Tibial artery (tissue), 4 donors: ENCODE measurements around the gene KCNJ5.

Experiments
- DNase-seq, 2 donors: peaks; one replicate each; pipeline ENCODE4 v3.0.0-alpha.2; 2019
- H3K27ac ChIP-seq, 2 donors: fragments of 200-600 bp; sonication (generic) in 1 of 2; 1 replicate in 1 of 2; 2 replicates in 1 of 2; pipeline ENCODE4 v1.5.1; 2018 to 2019; ENCODE audit warnings: mild to moderate bottlenecking in 1 of 2
- H3K27me3 ChIP-seq, 2 donors: fragments of 200-600 bp; sonication (generic) in 1 of 2; one replicate each; pipeline versions ENCODE4 v1.5.1 to v1.6.0; 2016 to 2019
- H3K36me3 ChIP-seq, 3 donors: fragments of 200-600 bp; sonication (generic) in 2 of 3; one replicate each; pipeline ENCODE4 v1.5.1; 2016 to 2019; ENCODE audit warnings: mild to moderate bottlenecking in 2 of 3
- H3K4me1 ChIP-seq, 4 donors: fragments of 200-600 bp; sonication (generic) in 2 of 4; 1 replicate in 3 of 4; 2 replicates in 1 of 4; pipeline ENCODE4 v1.5.1; 2016 to 2019
- H3K4me3 ChIP-seq, 2 donors: fragments of 200-600 bp; sonication (generic) in 1 of 2; 1 replicate in 1 of 2; 2 replicates in 1 of 2; pipeline ENCODE4 v1.5.1; 2018 to 2019; ENCODE audit warnings: mild to moderate bottlenecking in 2 of 2
- H3K9me3 ChIP-seq, 3 donors: fragments of 200-600 bp; sonication (generic) in 1 of 3; one replicate each; pipeline ENCODE4 v1.5.1; 2016 to 2019
- intact Hi-C: fragments of 100-400 bp; cut with DNase I; formaldehyde crosslinking; loops from one replicate; pipeline ENCODE4 v1.15.0; 2023; ENCODE audit warnings: low total_unique reads
- TF ChIP-seq, protein P1 (sequence below), 2 experiments: fragments of 200-600 bp in 1 of 2; fragments of 450-650 bp in 1 of 2; IDR thresholded peaks; one replicate each; pipeline ENCODE4 v1.5.1; 2017 to 2019; ENCODE audit warnings: antibody characterized with exemption in 2 of 2, mild to moderate bottlenecking in 1 of 2, moderate library complexity in 1 of 2

The KCNJ5 gene

DNA sequence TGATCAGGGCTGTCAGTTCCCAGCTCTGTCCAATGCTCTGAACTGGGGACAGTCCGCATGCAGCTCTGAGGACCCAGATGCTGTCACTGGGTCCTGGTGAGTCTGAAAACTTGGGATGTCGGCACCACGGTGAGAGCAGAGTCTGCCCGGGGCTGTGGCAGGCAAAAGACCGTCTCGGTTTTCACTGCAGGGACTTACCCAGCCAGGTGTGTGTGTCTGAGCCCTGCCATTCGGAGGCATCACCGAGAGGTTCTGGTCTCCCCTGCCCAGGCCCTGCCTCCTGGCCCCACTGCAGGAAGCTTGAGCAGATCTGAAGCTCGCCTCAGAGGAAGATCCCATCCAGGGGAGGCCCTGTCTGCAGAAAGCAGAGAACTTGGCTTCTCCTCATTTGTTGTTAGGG, 46.3 kb downstream of the KCNJ5 start:
- H3K4me3 ChIP-seq = no peak overlapping the region
- H3K4me1 ChIP-seq = peaks cover 0 to 3% (median 0%) of the 10 kb centered on the region in 4 donors
- intact Hi-C loops = no loop called here
- no peak for DNase-seq
- H3K27ac ChIP-seq = no peak overlapping the region
- H3K36me3 ChIP-seq = no peaks in the 10 kb centered on the region
- TF ChIP-seq, protein P1, sequence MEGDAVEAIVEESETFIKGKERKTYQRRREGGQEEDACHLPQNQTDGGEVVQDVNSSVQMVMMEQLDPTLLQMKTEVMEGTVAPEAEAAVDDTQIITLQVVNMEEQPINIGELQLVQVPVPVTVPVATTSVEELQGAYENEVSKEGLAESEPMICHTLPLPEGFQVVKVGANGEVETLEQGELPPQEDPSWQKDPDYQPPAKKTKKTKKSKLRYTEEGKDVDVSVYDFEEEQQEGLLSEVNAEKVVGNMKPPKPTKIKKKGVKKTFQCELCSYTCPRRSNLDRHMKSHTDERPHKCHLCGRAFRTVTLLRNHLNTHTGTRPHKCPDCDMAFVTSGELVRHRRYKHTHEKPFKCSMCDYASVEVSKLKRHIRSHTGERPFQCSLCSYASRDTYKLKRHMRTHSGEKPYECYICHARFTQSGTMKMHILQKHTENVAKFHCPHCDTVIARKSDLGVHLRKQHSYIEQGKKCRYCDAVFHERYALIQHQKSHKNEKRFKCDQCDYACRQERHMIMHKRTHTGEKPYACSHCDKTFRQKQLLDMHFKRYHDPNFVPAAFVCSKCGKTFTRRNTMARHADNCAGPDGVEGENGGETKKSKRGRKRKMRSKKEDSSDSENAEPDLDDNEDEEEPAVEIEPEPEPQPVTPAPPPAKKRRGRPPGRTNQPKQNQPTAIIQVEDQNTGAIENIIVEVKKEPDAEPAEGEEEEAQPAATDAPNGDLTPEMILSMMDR (IDR thresholded peaks at IDR 0.05) = no peak
- H3K9me3 ChIP-seq = no peaks in the 10 kb centered on the region
- H3K27me3 ChIP-seq = peaks cover 0 to 26% of the 10 kb centered on the region in 2 donors

GRCh38 chr11:128938156-128938885, 47.2 kb downstream of the KCNJ5 start:
- no peak overlapping the region for H3K27ac ChIP-seq
- H3K36me3 ChIP-seq = no peaks in the 10 kb centered on the region
- peaks cover 0 to 3% (median 0%) of the 10 kb centered on the region in 4 donors for H3K4me1 ChIP-seq
- DNase-seq = no peak
- no peaks in the 10 kb centered on the region for H3K9me3 ChIP-seq
- peaks cover 0 to 29% of the 10 kb centered on the region in 2 donors for H3K27me3 ChIP-seq
- no peak overlapping the region for H3K4me3 ChIP-seq
- TF ChIP-seq, protein P1 (IDR thresholded peaks at IDR 0.05) = no peak
- intact Hi-C loops = no loop called here

GRCh38 chr11:128939591-128939990, 48.4 kb downstream of the KCNJ5 start:
- Histone ChIP-seq H3K4me1 (peaks cover 0 to 3% (median 0%) of the 10 kb centered on the region in 4 donors), H3K36me3 (no peaks in the 10 kb centered on the region), H3K4me3 (no peak overlapping the region), H3K9me3 (no peaks in the 10 kb centered on the region), H3K27me3 (peaks cover 0 to 25% of the 10 kb centered on the region in 2 donors), H3K27ac (no peak overlapping the region)
- intact Hi-C loops = no loop called here
- TF ChIP-seq, protein P1 (IDR thresholded peaks at IDR 0.05) = no peak
- DNase-seq = no peak

- TF ChIP-seq, protein P1 (IDR thresholded peaks at IDR 0.05) = no peak
- no peak for DNase-seq
- H3K4me1 ChIP-seq = peaks cover 0 to 3% (median 0%) of the 10 kb centered on the region in 4 donors
- H3K27ac ChIP-seq = no peak overlapping the region
- H3K36me3 ChIP-seq = no peaks in the 10 kb centered on the region
- intact Hi-C loops = no loop called here
- H3K9me3 ChIP-seq = no peaks in the 10 kb centered on the region
- peaks cover 0 to 25% of the 10 kb centered on the region in 2 donors for H3K27me3 ChIP-seq
- H3K4me3 ChIP-seq = no peak overlapping the region
These were observed 49.0 kb downstream of the KCNJ5 start for GRCh38 chr11:128940156-128940555.

DNA sequence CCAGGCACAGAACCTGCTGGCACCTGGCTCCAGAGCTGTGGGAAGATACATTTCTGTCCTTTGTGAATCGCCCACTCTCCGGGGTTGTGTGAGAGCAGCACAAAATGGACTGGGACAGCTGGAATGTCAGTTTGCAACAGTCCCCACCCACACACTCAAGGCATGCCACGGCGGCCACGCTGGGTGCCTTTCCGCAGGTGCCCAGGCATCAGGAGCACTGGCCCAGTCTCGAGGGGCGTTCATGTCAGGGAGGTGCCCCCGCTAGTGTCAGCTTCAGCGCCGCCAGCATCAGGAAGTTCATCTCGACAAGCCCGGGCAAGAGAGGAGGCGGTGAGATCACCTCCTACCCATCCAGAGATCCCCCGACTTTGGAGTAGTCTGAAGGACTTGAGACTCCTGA, 49.4 kb downstream of the KCNJ5 start:
- DNase-seq = no peak
- Histone ChIP-seq H3K4me1 (peaks cover 0 to 3% (median 0%) of the 10 kb centered on the region in 4 donors), H3K9me3 (no peaks in the 10 kb centered on the region), H3K27ac (no peak overlapping the region), H3K4me3 (no peak overlapping the region), H3K36me3 (no peaks in the 10 kb centered on the region), H3K27me3 (peaks cover 0 to 25% of the 10 kb centered on the region in 2 donors)
- intact Hi-C loops = no loop called here
- TF ChIP-seq, protein P1 (IDR thresholded peaks at IDR 0.05) = no peak
